GM12875 (cell line): Measurements from ENCODE around the gene RPTOR.

Experiments
- H3K4me3 ChIP-seq: one replicate; pipeline ENCODE4 v1.5.1; 2011; ENCODE audit warnings: low read depth, low read length, control low read depth
- TF ChIP-seq, protein P1 (sequence below): IDR thresholded peaks from 2 replicates; pipeline ENCODE4 v1.5.1; 2011; ENCODE audit warnings: low read depth, mild to moderate bottlenecking, control low read depth, inconsistent platforms, low read length, moderate library complexity, borderline replicate concordance; ENCODE audit not compliant: insufficient read depth

RPTOR gene

DNA sequence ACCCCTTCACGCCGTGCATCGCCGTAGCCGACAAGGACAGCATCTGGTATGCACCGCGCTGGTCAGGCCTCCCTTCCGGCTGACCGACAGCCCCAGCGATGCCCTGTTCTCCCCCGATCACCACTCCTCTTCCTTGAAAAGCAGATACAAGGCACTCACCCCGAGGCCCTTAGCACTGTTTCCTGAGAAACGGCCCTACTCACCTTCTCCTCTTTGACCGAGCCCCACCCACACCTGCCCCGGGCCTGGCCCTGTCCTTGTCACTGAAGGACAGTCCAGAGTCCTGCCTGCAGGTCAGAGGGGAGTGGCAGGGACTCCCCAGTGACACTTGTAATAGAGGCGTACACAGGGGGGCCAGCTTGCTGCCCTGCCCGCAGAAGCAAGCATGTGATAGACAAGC lies 401.1 kb downstream of the RPTOR start:
- TF ChIP-seq, protein P1, sequence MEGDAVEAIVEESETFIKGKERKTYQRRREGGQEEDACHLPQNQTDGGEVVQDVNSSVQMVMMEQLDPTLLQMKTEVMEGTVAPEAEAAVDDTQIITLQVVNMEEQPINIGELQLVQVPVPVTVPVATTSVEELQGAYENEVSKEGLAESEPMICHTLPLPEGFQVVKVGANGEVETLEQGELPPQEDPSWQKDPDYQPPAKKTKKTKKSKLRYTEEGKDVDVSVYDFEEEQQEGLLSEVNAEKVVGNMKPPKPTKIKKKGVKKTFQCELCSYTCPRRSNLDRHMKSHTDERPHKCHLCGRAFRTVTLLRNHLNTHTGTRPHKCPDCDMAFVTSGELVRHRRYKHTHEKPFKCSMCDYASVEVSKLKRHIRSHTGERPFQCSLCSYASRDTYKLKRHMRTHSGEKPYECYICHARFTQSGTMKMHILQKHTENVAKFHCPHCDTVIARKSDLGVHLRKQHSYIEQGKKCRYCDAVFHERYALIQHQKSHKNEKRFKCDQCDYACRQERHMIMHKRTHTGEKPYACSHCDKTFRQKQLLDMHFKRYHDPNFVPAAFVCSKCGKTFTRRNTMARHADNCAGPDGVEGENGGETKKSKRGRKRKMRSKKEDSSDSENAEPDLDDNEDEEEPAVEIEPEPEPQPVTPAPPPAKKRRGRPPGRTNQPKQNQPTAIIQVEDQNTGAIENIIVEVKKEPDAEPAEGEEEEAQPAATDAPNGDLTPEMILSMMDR: no peak
- H3K4me3 ChIP-seq: no peak overlapping the region

DNA sequence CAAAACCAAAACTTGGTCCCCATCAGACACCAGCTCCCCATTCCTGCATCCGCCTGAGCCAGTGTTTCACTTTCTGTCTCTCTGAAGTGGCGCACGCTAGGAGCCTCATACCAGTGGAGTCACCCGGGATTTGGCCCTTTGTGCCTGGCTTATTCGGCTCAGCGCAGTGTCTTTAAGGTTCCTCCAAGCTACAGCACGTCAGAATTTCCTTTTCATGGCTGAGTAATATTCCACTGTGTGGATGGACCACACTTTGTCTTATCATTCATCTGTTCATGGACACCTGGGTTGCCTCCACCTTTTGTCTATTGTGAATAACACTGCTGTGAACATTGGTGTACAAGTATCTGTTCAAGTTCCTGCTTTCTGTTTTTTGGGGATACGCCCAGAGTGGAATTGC lies 401.8 kb downstream of the RPTOR start:
- no peak overlapping the region for H3K4me3 ChIP-seq
- TF ChIP-seq, protein P1: no peak

GRCh38 chr17:80947200-80947940 lies 402.7 kb downstream of the RPTOR start:
- H3K4me3 ChIP-seq: no peak overlapping the region

GRCh38 chr17:80948019-80948975 lies 403.7 kb downstream of the RPTOR start:
- TF ChIP-seq, protein P1: no peak
- no peak overlapping the region for H3K4me3 ChIP-seq

More at GRCh38 chr17:80947200-80947940, 402.7 kb downstream of the RPTOR start:
- TF ChIP-seq, protein P1: no peak

GRCh38 chr17:80948976-80949450 lies 404.4 kb downstream of the RPTOR start:
- TF ChIP-seq, protein P1: 0 out of 2 replicates have a peak, but pooled peaks have one; percentile 11

DNA sequence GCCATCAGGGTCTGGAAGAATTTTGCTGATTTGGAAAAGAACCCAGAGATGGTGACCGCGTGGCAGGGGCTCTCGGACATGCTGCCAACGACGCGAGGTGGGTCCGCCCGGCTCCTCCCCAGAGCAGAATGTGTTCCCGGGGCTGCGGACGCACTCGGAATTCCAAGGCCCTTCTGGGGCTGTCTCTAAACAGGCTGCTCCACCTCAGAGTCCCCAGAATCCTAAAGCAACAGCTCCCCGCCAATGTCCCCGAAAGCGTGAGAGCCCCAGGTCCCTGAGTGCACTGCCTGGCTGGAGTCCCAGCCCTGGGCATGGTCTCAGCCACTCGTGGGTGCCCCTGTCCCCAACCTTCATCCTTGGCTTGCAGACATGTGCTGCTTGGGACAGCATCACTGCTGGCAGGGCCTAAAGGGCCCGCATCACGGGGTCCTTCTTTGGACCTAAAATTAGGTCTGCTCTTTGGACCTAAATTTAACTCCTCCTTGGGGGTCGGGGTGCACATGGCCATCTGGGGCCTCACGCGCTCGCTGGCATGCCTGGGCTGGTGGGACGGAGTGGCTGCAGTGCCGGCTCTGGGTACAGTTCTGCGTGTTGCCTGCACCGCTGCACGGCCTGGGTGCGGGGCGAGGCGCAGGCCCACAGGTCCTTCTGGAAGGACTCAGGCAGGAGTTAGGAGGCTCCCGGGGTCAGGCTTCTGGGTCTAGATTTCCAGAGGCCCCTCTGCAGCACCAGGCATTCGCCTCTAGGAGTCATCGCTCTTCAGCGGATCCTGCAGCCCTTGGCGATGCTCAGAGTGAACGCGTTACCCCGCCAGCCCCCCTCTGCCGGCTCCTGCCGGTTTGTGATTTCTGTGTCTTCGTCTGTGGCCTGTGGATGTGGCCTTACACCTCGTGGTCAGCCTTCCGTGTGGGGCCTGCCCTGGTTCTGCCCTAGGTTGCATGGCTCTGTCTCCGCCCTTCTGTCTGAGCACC lies 405.1 kb downstream of the RPTOR start:
- H3K4me3 ChIP-seq: no peak overlapping the region

More at GRCh38 chr17:80948976-80949450, 404.4 kb downstream of the RPTOR start:
- H3K4me3 ChIP-seq: no peak overlapping the region

More for the DNA sequence above, 405.1 kb downstream of the RPTOR start:
- TF ChIP-seq, protein P1: no peak
